Measurements from ENCODE around the gene ENC1.

Gene ENC1

GRCh38 chr5:74655716-74656115, 15.2 kb upstream of the ENC1 start:
- Histone ChIP-seq H2AFZ (ENCODE audit: low read depth, low read length, severe bottlenecking) (no peak overlapping the region), H3K4me2 (ENCODE audit: low read depth, low read length, poor library complexity, severe bottlenecking) (no peak overlapping the region), H3K9me3 (ENCODE audit: insufficient read depth, low read length) (no peaks in the 10 kb centered on the region), H3K9me2 (replicated peaks; ENCODE audit: insufficient read depth, low read length) (no peaks in the 10 kb centered on the region), H4K20me1 (ENCODE audit: low read depth, low read length) (no peaks in the 10 kb centered on the region), H3K79me2 (ENCODE audit: insufficient read depth, low read length) (no peaks in the 10 kb centered on the region), H3F3A (ENCODE audit: insufficient read depth) (no peaks in the 10 kb centered on the region), H3K27me3 (ENCODE audit: low read length) (no peaks in the 10 kb centered on the region), H3K9ac (ENCODE audit: low read length) (no peak overlapping the region), H3K4me3 (ENCODE audit: insufficient read depth, low read length, poor library complexity, severe bottlenecking) (no peak overlapping the region), H3K27ac (ENCODE audit: low read depth, low read length) (no peak overlapping the region), H3K36me3 (ENCODE audit: low read length) (no peaks in the 10 kb centered on the region)
- TF ChIP-seq EZH2phosphoT487 (conservative IDR thresholded peaks at IDR 0.05; ENCODE audit: low read length) (no peak), CTCF (IDR thresholded peaks at IDR 0.05; ENCODE audit: insufficient read depth, low read length, poor library complexity, severe bottlenecking) (no peak)

GRCh38 chr5:74655206-74655605, 14.7 kb upstream of the ENC1 start:
- Histone ChIP-seq H3K9me2 (replicated peaks; ENCODE audit: insufficient read depth, low read length) (no peaks in the 10 kb centered on the region), H3K36me3 (ENCODE audit: low read length) (no peaks in the 10 kb centered on the region), H3K9ac (ENCODE audit: low read length) (no peak overlapping the region), H3K4me2 (ENCODE audit: low read depth, low read length, poor library complexity, severe bottlenecking) (no peak overlapping the region), H3K27me3 (ENCODE audit: low read length) (no peaks in the 10 kb centered on the region), H3K9me3 (ENCODE audit: insufficient read depth, low read length) (no peaks in the 10 kb centered on the region), H3K79me2 (ENCODE audit: insufficient read depth, low read length) (no peaks in the 10 kb centered on the region), H3K27ac (ENCODE audit: low read depth, low read length) (no peak overlapping the region), H4K20me1 (ENCODE audit: low read depth, low read length) (no peaks in the 10 kb centered on the region), H2AFZ (ENCODE audit: low read depth, low read length, severe bottlenecking) (no peak overlapping the region), H3K4me3 (ENCODE audit: insufficient read depth, low read length, poor library complexity, severe bottlenecking) (no peak overlapping the region), H3F3A (ENCODE audit: insufficient read depth) (no peaks in the 10 kb centered on the region)
- TF ChIP-seq CTCF (IDR thresholded peaks at IDR 0.05; ENCODE audit: insufficient read depth, low read length, poor library complexity, severe bottlenecking): no peak
- no peak for TF ChIP-seq EZH2phosphoT487 (conservative IDR thresholded peaks at IDR 0.05; ENCODE audit: low read length)

- TF ChIP-seq EZH2phosphoT487 (conservative IDR thresholded peaks at IDR 0.05; ENCODE audit: low read length): no peak
- no peak for TF ChIP-seq CTCF (IDR thresholded peaks at IDR 0.05; ENCODE audit: insufficient read depth, low read length, poor library complexity, severe bottlenecking)
- H3F3A ChIP-seq (ENCODE audit: insufficient read depth): no peaks in the 10 kb centered on the region
- H3K27me3 ChIP-seq (ENCODE audit: low read length): no peaks in the 10 kb centered on the region
- H3K36me3 ChIP-seq (ENCODE audit: low read length): no peaks in the 10 kb centered on the region
- no peaks in the 10 kb centered on the region for H3K9me3 ChIP-seq (ENCODE audit: insufficient read depth, low read length)
- no peaks in the 10 kb centered on the region for H3K79me2 ChIP-seq (ENCODE audit: insufficient read depth, low read length)
- no peak overlapping the region for H3K27ac ChIP-seq (ENCODE audit: low read depth, low read length)
- no peaks in the 10 kb centered on the region for H4K20me1 ChIP-seq (ENCODE audit: low read depth, low read length)
- H3K4me2 ChIP-seq (ENCODE audit: low read depth, low read length, poor library complexity, severe bottlenecking): no peak overlapping the region
- H3K9ac ChIP-seq (ENCODE audit: low read length): no peak overlapping the region
- H2AFZ ChIP-seq (ENCODE audit: low read depth, low read length, severe bottlenecking): no peak overlapping the region
- no peaks in the 10 kb centered on the region for H3K9me2 ChIP-seq (replicated peaks; ENCODE audit: insufficient read depth, low read length)
- H3K4me3 ChIP-seq (ENCODE audit: insufficient read depth, low read length, poor library complexity, severe bottlenecking): no peak overlapping the region
Observed at GRCh38 chr5:74653991-74654390, 13.5 kb upstream of the ENC1 start.

GRCh38 chr5:74652576-74652975, 12.0 kb upstream of the ENC1 start:
- TF ChIP-seq CTCF (IDR thresholded peaks at IDR 0.05; ENCODE audit: insufficient read depth, low read length, poor library complexity, severe bottlenecking) (no peak), EZH2phosphoT487 (conservative IDR thresholded peaks at IDR 0.05; ENCODE audit: low read length) (no peak)
- no peak overlapping the region for H3K4me3 ChIP-seq (ENCODE audit: insufficient read depth, low read length, poor library complexity, severe bottlenecking)
- no peaks in the 10 kb centered on the region for H3K27me3 ChIP-seq (ENCODE audit: low read length)
- H3K79me2 ChIP-seq (ENCODE audit: insufficient read depth, low read length): no peaks in the 10 kb centered on the region
- no peaks in the 10 kb centered on the region for H3K36me3 ChIP-seq (ENCODE audit: low read length)
- no peaks in the 10 kb centered on the region for H3F3A ChIP-seq (ENCODE audit: insufficient read depth)
- no peaks in the 10 kb centered on the region for H3K9me3 ChIP-seq (ENCODE audit: insufficient read depth, low read length)
- H4K20me1 ChIP-seq (ENCODE audit: low read depth, low read length): no peaks in the 10 kb centered on the region
- no peak overlapping the region for H2AFZ ChIP-seq (ENCODE audit: low read depth, low read length, severe bottlenecking)
- no peak overlapping the region for H3K4me2 ChIP-seq (ENCODE audit: low read depth, low read length, poor library complexity, severe bottlenecking)
- no peak overlapping the region for H3K27ac ChIP-seq (ENCODE audit: low read depth, low read length)
- no peaks in the 10 kb centered on the region for H3K9me2 ChIP-seq (replicated peaks; ENCODE audit: insufficient read depth, low read length)
- H3K9ac ChIP-seq (ENCODE audit: low read length): no peak overlapping the region
